ENCODE data around the gene PRKG1.
"Not testable (repeated sequence)": the region's sequence is repeated elsewhere in the genome, so short reads cannot be mapped to it uniquely, and the experiment has no call there.

Gene PRKG1

GRCh38 chr10:51427758-51428157, 353.5 kb downstream of the PRKG1 start:
- no peak for DNase-seq (ENCODE audit: low spot score)

- no peak for DNase-seq (ENCODE audit: low spot score)
Observed at GRCh38 chr10:51430506-51430905, 356.2 kb downstream of the PRKG1 start.

GRCh38 chr10:51433949-51434475, 359.7 kb downstream of the PRKG1 start:
- DNase-seq (ENCODE audit: low spot score), result no peak

- DNase-seq (ENCODE audit: low spot score), result no peak
Observed at GRCh38 chr10:51436805-51437204, 362.5 kb downstream of the PRKG1 start.

GRCh38 chr10:51439645-51440044, 365.4 kb downstream of the PRKG1 start:
- DNase-seq (ENCODE audit: low spot score), result no peak

DNA sequence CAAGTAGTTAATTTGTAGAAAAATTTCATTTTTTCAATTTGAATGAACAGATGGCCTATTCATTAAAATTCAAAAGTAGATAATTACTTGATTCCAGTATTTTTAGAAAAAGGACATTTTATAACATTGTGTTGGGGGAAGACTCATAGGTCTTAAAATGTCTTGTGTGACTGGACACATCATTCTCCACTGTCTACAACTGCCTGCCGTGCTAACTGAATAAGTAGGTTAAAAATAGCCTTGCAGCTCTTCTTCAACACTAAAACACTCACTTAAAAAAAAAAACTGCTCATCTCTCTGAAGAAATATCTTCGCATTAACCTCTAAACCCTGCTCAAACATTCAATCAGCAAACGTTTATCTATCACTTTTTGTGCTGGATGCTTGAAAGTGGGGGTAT, 371.3 kb downstream of the PRKG1 start:
- no peak for DNase-seq (ENCODE audit: low spot score)

- no peak for DNase-seq (ENCODE audit: low spot score)
Observed at GRCh38 chr10:51447119-51447518, 372.8 kb downstream of the PRKG1 start.

DNA sequence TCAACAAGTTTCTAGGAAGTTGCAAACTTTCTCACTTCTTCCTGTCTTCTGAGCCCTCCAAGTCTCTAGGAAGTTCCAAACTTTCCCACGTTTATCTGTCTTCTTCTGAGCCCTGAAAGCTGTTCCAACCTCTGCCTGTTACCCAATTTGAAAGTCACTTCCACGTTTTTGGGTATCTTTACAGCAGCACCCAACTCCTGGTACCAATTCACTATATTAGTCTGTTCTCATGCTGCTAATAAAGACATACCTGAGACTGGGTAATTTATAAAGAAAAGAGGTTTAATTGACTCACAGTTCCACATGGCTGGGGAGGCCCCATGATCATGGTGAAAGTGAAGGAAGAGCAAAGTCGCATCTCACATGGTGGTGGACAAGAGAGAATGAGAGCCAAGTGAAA, 381.5 kb downstream of the PRKG1 start:
- not testable (repeated sequence) for DNase-seq (ENCODE audit: low spot score)

DNA sequence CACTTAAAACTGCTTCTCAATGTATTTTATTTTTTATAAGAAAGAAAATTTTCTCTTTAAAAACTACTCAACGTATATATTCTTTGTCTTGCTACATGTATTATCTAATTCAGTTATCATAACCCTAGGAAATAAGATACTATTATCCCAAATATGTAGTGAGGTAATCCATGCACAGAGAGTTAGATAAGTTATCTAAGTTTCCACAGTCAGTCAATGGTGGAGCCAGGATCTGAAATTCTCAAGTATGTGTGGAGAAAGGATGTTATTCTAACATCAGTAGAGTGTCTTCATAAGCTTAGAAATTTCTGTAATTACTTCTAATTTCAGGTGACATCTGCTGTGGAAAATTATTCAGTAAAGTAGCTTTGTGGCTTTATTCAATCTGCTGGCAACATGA, 385.2 kb downstream of the PRKG1 start:
- no peak for DNase-seq (ENCODE audit: low spot score)

DNA sequence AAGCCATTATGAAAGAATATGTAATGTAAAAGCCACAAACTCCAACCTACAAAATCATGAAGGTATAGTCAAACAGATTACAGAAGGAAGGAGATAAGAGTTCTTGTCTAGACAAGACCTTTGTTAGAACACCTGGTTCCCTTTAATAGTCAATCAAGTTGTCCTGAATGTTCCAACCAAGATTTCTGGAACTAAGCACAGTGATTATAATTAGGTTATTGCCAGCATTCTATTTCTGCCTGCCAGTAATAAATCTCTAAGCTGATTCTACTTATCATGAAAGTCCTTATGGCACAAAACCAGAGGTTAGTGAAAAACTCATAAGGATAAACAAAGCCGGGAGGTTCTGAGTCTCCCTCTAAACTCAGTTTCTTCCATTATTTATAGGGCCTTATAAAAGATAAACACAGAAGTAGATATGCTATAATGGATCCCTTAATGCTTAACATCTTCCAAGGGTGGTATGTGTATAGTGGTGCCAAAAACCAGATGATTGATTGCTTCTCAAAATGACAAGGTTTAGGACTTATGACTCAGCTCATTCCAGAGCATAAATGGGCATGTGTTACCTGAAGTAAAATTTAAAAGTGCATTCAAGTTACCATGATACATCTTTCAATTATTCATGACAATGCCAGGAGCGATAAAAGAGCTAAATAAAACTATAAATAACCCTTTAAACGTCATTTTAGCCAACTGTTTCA, 387.9 kb downstream of the PRKG1 start:
- DNase-seq (ENCODE audit: low spot score), result no peak

- DNase-seq (ENCODE audit: low spot score), result no peak
Observed at GRCh38 chr10:51468424-51468823, 394.1 kb downstream of the PRKG1 start.

GRCh38 chr10:51469686-51470085, 395.4 kb downstream of the PRKG1 start:
- no peak for DNase-seq (ENCODE audit: low spot score)

DNA sequence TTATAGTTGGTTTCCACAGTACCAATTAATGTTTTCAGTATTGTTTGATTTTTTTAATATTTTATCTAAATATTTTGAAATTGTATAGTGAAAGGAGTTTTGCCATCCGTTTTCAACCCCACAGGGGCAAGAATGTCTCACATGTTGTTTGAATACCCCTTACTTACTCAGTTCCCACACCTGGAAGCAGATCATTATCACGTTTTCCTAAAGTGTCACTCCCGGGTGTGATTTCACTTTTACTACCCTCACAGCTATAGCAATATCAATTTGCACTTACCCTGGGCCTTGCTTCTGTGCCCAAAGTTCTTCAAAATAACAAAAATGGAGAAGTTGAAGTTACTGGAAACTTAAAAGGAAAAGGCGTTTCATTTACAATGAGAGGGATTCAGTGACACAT, 397.0 kb downstream of the PRKG1 start:
- no peak for DNase-seq (ENCODE audit: low spot score)

DNA sequence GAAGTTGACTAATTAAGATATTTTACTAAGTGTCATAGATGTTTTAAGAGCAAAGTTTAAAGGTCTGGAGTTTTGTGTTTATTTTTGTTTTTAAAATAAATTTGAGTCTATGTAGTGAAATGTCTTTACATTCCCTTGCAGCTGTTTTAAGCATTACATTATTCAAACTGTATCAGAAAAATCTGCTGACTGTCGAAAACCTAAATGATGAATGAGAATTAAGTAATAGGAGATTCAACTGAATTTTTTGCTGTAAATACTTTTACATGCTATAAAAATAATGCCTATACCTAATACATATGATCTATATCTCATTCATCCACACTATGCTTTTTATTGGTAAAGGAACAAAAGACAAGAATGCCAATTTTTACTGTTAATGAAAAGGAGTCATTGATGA, 397.9 kb downstream of the PRKG1 start:
- DNase-seq (ENCODE audit: low spot score), result no peak

- no peak for DNase-seq (ENCODE audit: low spot score)
Observed at GRCh38 chr10:51479711-51480110, 405.4 kb downstream of the PRKG1 start.

DNA sequence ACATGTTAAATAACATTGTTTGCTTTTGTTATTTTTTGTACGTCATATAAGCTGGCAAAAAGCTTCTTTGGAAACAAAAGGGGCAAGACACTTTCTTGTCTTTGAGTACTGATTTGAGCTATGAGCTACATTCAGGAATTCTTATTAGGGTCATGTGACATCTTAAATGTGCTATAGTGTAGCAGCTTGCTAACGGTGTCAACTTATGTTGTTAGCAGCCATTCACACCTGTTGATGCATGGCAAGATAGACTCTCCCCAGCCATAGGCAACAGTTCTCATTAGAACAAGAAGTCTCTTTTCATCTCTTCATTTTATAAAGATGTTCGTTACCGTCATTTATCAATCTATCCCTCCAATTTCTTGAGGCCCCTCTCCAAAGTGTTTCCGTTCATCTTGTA, 411.4 kb downstream of the PRKG1 start:
- no peak for DNase-seq (ENCODE audit: low spot score)

GRCh38 chr10:51487576-51487975, 413.3 kb downstream of the PRKG1 start:
- DNase-seq (ENCODE audit: low spot score), result no peak

DNA sequence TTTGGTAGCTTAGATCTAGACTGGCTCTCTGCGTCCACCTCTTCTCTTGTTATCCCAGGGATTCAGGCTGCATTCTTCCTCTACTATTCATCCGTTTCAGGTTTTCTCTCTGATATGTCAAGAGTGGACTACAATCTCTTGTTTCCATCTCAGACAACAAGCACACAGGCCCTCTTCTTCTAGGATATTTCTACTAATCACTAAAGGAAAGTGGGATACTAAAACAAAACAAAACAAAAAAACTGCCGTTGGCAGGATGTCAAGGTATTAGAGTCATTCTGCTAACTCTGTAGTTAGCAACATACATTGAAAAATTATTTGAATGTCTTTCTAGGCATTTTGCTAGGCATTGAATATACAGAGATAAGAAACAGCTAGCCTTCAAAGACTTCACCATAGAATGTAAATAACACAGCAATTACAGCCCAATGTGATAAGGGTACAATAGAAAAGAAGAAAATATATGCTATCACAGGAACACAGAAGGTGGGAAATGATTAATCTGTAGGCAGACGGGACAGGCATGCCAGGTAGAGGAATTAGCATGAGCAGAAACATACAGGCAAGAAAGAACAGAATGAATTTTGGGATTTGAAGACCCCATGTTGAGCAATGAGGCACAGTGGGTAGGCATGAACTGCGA, 414.6 kb downstream of the PRKG1 start:
- DNase-seq (ENCODE audit: low spot score), result no peak

- DNase-seq (ENCODE audit: low spot score), result no peak
Observed at GRCh38 chr10:51498424-51498823, 424.1 kb downstream of the PRKG1 start.

- no peak for DNase-seq (ENCODE audit: low spot score)
Observed at GRCh38 chr10:51501396-51501795, 427.1 kb downstream of the PRKG1 start.

- no peak for DNase-seq (ENCODE audit: low spot score)
Observed at GRCh38 chr10:51502124-51502523, 427.8 kb downstream of the PRKG1 start.

GRCh38 chr10:51503378-51503777, 429.1 kb downstream of the PRKG1 start:
- no peak for DNase-seq (ENCODE audit: low spot score)

- DNase-seq (ENCODE audit: low spot score), result no peak
Observed at GRCh38 chr10:51507476-51507875, 433.2 kb downstream of the PRKG1 start.

GRCh38 chr10:51508156-51508555, 433.9 kb downstream of the PRKG1 start:
- no peak for DNase-seq (ENCODE audit: low spot score)

Data from D341Med (cell line).